Mammary epithelial cell (primary cell): ENCODE measurements around the gene PIGW.

Source experiments
- EZH2 ChIP-seq: IDR thresholded peaks from 2 replicates; pipeline ENCODE4 v1.6.1; 2012; ENCODE audit warnings: low read length, inconsistent platforms, borderline replicate concordance
- TF ChIP-seq, protein P1 (sequence below), 2 donors: IDR thresholded peaks in 1 of 2; conservative IDR thresholded peaks in 1 of 2; 2 replicates each; pipeline ENCODE4 v1.5.1; 2011 to 2012; ENCODE audit warnings: inconsistent platforms in 2 of 2, low read length in 2 of 2, mild to moderate bottlenecking in 2 of 2, control low read depth in 1 of 2, low read depth in 1 of 2; ENCODE audit not compliant: insufficient read depth in 1 of 2; ENCODE audit errors: extremely low read depth in 1 of 2

DNA sequence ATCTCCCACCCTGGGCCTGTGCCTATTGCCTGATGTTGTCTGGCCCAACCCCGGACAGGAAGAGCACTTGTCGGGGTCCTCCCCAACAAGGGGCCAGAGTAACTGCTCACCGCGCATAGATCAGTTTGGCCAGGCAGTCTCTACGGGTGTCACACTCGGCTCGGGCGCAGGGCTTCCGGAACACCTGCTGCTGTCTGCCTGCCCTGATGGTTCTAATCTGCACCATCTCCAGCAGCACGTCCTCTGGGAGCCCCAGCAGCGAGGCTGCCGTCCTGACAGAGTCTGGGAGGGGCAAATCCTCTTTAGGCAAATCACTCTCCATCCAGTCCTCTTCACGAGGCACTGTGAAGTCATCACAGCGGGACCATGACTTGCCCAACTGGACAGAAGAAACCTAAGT is 24.2 kb upstream of the PIGW start:
- TF ChIP-seq, protein P1, sequence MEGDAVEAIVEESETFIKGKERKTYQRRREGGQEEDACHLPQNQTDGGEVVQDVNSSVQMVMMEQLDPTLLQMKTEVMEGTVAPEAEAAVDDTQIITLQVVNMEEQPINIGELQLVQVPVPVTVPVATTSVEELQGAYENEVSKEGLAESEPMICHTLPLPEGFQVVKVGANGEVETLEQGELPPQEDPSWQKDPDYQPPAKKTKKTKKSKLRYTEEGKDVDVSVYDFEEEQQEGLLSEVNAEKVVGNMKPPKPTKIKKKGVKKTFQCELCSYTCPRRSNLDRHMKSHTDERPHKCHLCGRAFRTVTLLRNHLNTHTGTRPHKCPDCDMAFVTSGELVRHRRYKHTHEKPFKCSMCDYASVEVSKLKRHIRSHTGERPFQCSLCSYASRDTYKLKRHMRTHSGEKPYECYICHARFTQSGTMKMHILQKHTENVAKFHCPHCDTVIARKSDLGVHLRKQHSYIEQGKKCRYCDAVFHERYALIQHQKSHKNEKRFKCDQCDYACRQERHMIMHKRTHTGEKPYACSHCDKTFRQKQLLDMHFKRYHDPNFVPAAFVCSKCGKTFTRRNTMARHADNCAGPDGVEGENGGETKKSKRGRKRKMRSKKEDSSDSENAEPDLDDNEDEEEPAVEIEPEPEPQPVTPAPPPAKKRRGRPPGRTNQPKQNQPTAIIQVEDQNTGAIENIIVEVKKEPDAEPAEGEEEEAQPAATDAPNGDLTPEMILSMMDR (conservative IDR thresholded peaks at IDR 0.05 in 1 of 2, IDR thresholded peaks at IDR 0.05 in 1 of 2; ENCODE audit: extremely low read depth in 1 of 2, insufficient read depth in 1 of 2, low read depth in 1 of 2, low read length in 2 of 2), result no peak
- no peak for TF ChIP-seq EZH2
